GM18498 (cell line): ENCODE data around the gene CYTH1.

Experiments used
- ATAC-seq: cut with Tn5 transposase; IDR thresholded peaks from one replicate; pipeline ENCODE4 v1.9.1; 2021; ENCODE audit warnings: mild to moderate bottlenecking, moderate library complexity; ENCODE audit not compliant: unreplicated experiment

The CYTH1 gene

GRCh38 chr17:78806451-78806850, 24.4 kb upstream of the CYTH1 start:
- ATAC-seq = no peak

GRCh38 chr17:78805301-78805700, 23.2 kb upstream of the CYTH1 start:
- ATAC-seq = no peak

- no peak for ATAC-seq
Observed at GRCh38 chr17:78804777-78805176, 22.7 kb upstream of the CYTH1 start.

GRCh38 chr17:78803186-78803845, 21.2 kb upstream of the CYTH1 start:
- no peak for ATAC-seq

- no peak for ATAC-seq
Observed at GRCh38 chr17:78802459-78802858, 20.4 kb upstream of the CYTH1 start.

- ATAC-seq = no peak
Observed at GRCh38 chr17:78802008-78802407, 19.9 kb upstream of the CYTH1 start.

GRCh38 chr17:78800132-78800931, 18.3 kb upstream of the CYTH1 start:
- no peak for ATAC-seq

GRCh38 chr17:78798695-78799559, 16.9 kb upstream of the CYTH1 start:
- no peak for ATAC-seq

- no peak for ATAC-seq
Observed at GRCh38 chr17:78797691-78798585, 15.9 kb upstream of the CYTH1 start.

- no peak for ATAC-seq
Observed at GRCh38 chr17:78797213-78797612, 15.1 kb upstream of the CYTH1 start.

GRCh38 chr17:78796517-78796900, 14.4 kb upstream of the CYTH1 start:
- ATAC-seq = no peak

- no peak for ATAC-seq
Observed at GRCh38 chr17:78795861-78796516, 13.9 kb upstream of the CYTH1 start.

- ATAC-seq = no peak
Observed at GRCh38 chr17:78794864-78795640, 13.0 kb upstream of the CYTH1 start.

GRCh38 chr17:78794399-78794798, 12.3 kb upstream of the CYTH1 start:
- ATAC-seq = no peak

- ATAC-seq = no peak
Observed at GRCh38 chr17:78793968-78794367, 11.9 kb upstream of the CYTH1 start.

GRCh38 chr17:78793415-78793814, 11.3 kb upstream of the CYTH1 start:
- ATAC-seq = no peak

GRCh38 chr17:78791840-78792709, 10.0 kb upstream of the CYTH1 start:
- no peak for ATAC-seq

- no peak for ATAC-seq
Observed at GRCh38 chr17:78790552-78790951, 8.5 kb upstream of the CYTH1 start.
